IMR-90 (cell line): Measurements from ENCODE around the gene POMGNT1. TPM values are rescaled to one million over a fixed set of nuclear protein-coding genes. Genes with fewer than 3 reads are reported as not detected.
A peak's percentile ranks its signal among the peaks of the same experiment; 100 is the strongest.

Experiments used
- ATAC-seq: fragments of 200-7000 bp; cut with Tn5 transposase; 2 replicates; pipeline ENCODE4 v1.9.1; 2020; ENCODE audit warnings: low read depth, mild to moderate bottlenecking, moderate library complexity
- BruUV-seq: library from RNA; stranded (reverse); fragments of 400-500 nt; replicated peaks from 2 replicates; lab custom pipeline; 2021; lab: Mats Ljungman, UMichigan
- CTCF ChIA-PET: fragments of 300-600 bp; formaldehyde crosslinking; extraction: SDS; loops from one replicate; lab custom pipeline; 2021; ENCODE audit warnings: antibody characterized with exemption; lab: Yijun Ruan, JAX
- POLR2A ChIA-PET: fragments of 300-600 bp; sonication (Branson Sonifier 250); formaldehyde crosslinking; loops from one replicate; lab custom pipeline; 2022; ENCODE audit warnings: antibody characterized with exemption; ENCODE audit not compliant: unreplicated experiment; lab: Charles Lee
- DNase-seq: peaks from one replicate; pipeline ENCODE4 v3.0.0; 2013
- H2AFZ ChIP-seq: replicated peaks from 2 replicates; pipeline ENCODE3; 2013; ENCODE audit warnings: low read length, mild to moderate bottlenecking; ENCODE audit not compliant: poor library complexity
- H2AK5ac ChIP-seq: 2 replicates; pipeline ENCODE4 v1.6.1; 2013; ENCODE audit warnings: low read depth, low read length, inconsistent platforms
- H2AK9ac ChIP-seq: replicated peaks from 2 replicates; pipeline ENCODE3; 2013; ENCODE audit warnings: mild to moderate bottlenecking, low read depth, low read length, moderate library complexity; ENCODE audit not compliant: poor library complexity
- H2BK120ac ChIP-seq: 2 replicates; pipeline ENCODE4 v1.6.1; 2013; ENCODE audit warnings: low read depth, low read length, inconsistent platforms
- H2BK15ac ChIP-seq: 3 replicates; pipeline ENCODE4 v1.6.1; 2013; ENCODE audit warnings: low read depth, low read length, inconsistent platforms
- H2BK20ac ChIP-seq: 2 replicates; pipeline ENCODE4 v1.6.1; 2013; ENCODE audit warnings: low read depth, mild to moderate bottlenecking, inconsistent platforms, low read length, moderate library complexity
- H2BK5ac ChIP-seq: 2 replicates; pipeline ENCODE4 v1.6.1; 2013; ENCODE audit warnings: mild to moderate bottlenecking, low read depth, low read length, inconsistent platforms; ENCODE audit not compliant: poor library complexity, severe bottlenecking
- H3K14ac ChIP-seq: replicated peaks from 2 replicates; pipeline ENCODE4 v1.6.1; 2013; ENCODE audit warnings: low read depth, low read length, inconsistent platforms
- H3K18ac ChIP-seq: 2 replicates; pipeline ENCODE4 v1.6.1; 2013; ENCODE audit warnings: low read depth, low read length, control low read depth
- H3K23ac ChIP-seq: 2 replicates; pipeline ENCODE4 v1.6.1; 2013; ENCODE audit warnings: low read depth, low read length, inconsistent platforms
- H3K27ac ChIP-seq: 2 replicates; pipeline ENCODE4 v1.5.1; 2013; ENCODE audit warnings: mild to moderate bottlenecking, control low read depth, low read length; ENCODE audit not compliant: insufficient read depth
- H3K27me3 ChIP-seq: 2 replicates; pipeline ENCODE4 v1.6.1; 2013; ENCODE audit warnings: low read length; ENCODE audit not compliant: control insufficient read depth, insufficient read depth
- H3K36me3 ChIP-seq: 2 replicates; pipeline ENCODE4 v1.6.1; 2013; ENCODE audit warnings: low read length, mixed read lengths; ENCODE audit not compliant: control insufficient read depth, insufficient read depth
- H3K4ac ChIP-seq: 2 replicates; pipeline ENCODE4 v1.6.1; 2013; ENCODE audit warnings: low read depth, low read length, inconsistent platforms
- H3K4me1 ChIP-seq: 2 replicates; pipeline ENCODE4 v1.6.1; 2013; ENCODE audit warnings: low read length, mixed read lengths; ENCODE audit not compliant: control insufficient read depth, insufficient read depth
- H3K4me2 ChIP-seq: 2 replicates; pipeline ENCODE4 v1.6.1; 2013; ENCODE audit warnings: low read depth, mild to moderate bottlenecking, control low read depth, low read length, moderate library complexity
- H3K4me3 ChIP-seq: 2 replicates; pipeline ENCODE4 v1.5.1; 2013; ENCODE audit warnings: low read depth, mild to moderate bottlenecking, control low read depth, low read length, moderate library complexity; ENCODE audit not compliant: insufficient read depth
- H3K56ac ChIP-seq: 2 replicates; pipeline ENCODE4 v1.6.1; 2013; ENCODE audit warnings: low read length, inconsistent platforms; ENCODE audit not compliant: insufficient read depth; ENCODE audit errors: extremely low read depth
- H3K79me1 ChIP-seq, 2 experiments: 2 replicates each; pipeline ENCODE4 v1.6.1; 2013; ENCODE audit warnings: low read length in 2 of 2, inconsistent platforms in 1 of 2, low read depth in 1 of 2
- H3K9ac ChIP-seq: 2 replicates; pipeline ENCODE4 v1.6.1; 2013; ENCODE audit warnings: low read depth, low read length, control low read depth
- H3K9me1 ChIP-seq: 2 replicates; pipeline ENCODE4 v1.6.1; 2013; ENCODE audit warnings: low read length, inconsistent platforms; ENCODE audit not compliant: insufficient read depth
- H3K9me3 ChIP-seq: 2 replicates; pipeline ENCODE4 v1.6.1; 2013; ENCODE audit warnings: low read length; ENCODE audit not compliant: control insufficient read depth, insufficient read depth
- H4K20me1 ChIP-seq: 2 replicates; pipeline ENCODE4 v1.6.1; 2013; ENCODE audit warnings: low read length, inconsistent platforms; ENCODE audit not compliant: insufficient read depth
- H4K5ac ChIP-seq: 2 replicates; pipeline ENCODE4 v1.6.1; 2013; ENCODE audit warnings: mild to moderate bottlenecking, low read depth, low read length, control low read depth
- H4K8ac ChIP-seq, 2 experiments: 2 replicates each; pipeline ENCODE4 v1.6.1; 2013; ENCODE audit warnings: low read depth in 2 of 2, low read length in 2 of 2, control low read depth in 1 of 2, inconsistent platforms in 1 of 2
- H4K91ac ChIP-seq: 2 replicates; pipeline ENCODE4 v1.6.1; 2013; ENCODE audit warnings: low read depth, low read length, inconsistent platforms; ENCODE audit not compliant: insufficient read depth
- POLR2A ChIP-seq: IDR thresholded peaks from 2 replicates; pipeline ENCODE4 v1.6.1; 2012; ENCODE audit warnings: mild to moderate bottlenecking, low read depth, low read length
- RFX5 ChIP-seq: IDR thresholded peaks from 2 replicates; pipeline ENCODE4 v1.8.0; 2012; ENCODE audit warnings: low read depth, mild to moderate bottlenecking, low read length, moderate library complexity
- WGBS, 2 experiments: methylation state at CpG; one replicate each; pipeline versions ENCODE4 v1.1.5 to v1.1.7; 2013; ENCODE audit warnings: missing lambda C conversion rate in 2 of 2; ENCODE audit not compliant: insufficient read length in 1 of 2; ENCODE audit errors: extremely low coverage in 2 of 2; 5-methylcytosine and 5-hydroxymethylcytosine counted together
- dilution Hi-C: fragments of 300-500 bp; cut with HindIII; formaldehyde crosslinking; loops from one replicate; pipeline ENCODE4 v1.14.3; 2018; ENCODE audit warnings: low sequenced_read_pairs; ENCODE audit not compliant: unreplicated experiment
- in situ Hi-C: fragments of 300-500 bp; cut with MboI; formaldehyde crosslinking; loops from 3 replicates; pipeline ENCODE4 v1.14.3; 2019; ENCODE audit warnings: low sequenced_read_pairs, inconsistent platforms, mixed read lengths
- intact Hi-C: fragments of 100-400 bp; cut with micrococcal nuclease; formaldehyde crosslinking; loops from 2 replicates; pipeline ENCODE4 v1.10.0; 2022
- polyA plus RNA-seq, 3 experiments: library from polyadenylated mRNA; depleted of rRNA; stranded (reverse); fragments of >200 nt; gene quantifications; 2 replicates each; pipeline ENCODE4 v1.2.3, GENCODE V29; 2012; ENCODE audit warnings: low replicate concordance in 1 of 3
- total RNA-seq: library from RNA; depleted of rRNA; stranded (reverse); fragments of >200 nt; gene quantifications from 2 replicates; pipeline ENCODE4 v1.2.3, GENCODE V29; 2012

POMGNT1 gene
- total and polyA plus RNA-seq, 2 of the 4 experiments (the other 2 are of a cell fraction) = 54.8 to 65.3 TPM

- WGBS, 2 experiments = 86% methylated on average over 2 of the region's 10 CpGs; no CpG with 5 or more reads in 1 of the 2 experiments
- intact Hi-C loops (no loop called here), dilution Hi-C loops (loop anchor here (25.0 kb wide), 1 partner anchor 144 kb away; no protein-coding TSS in a partner anchor), in situ Hi-C loops (no loop called here)
- ATAC-seq = no peak
- DNase-seq = peak; percentile 61
- TF ChIP-seq RFX5 (no peak), POLR2A (no peak)
- H2BK120ac ChIP-seq = peak overlapping the region; percentile 59
- ChIA-PET POLR2A (no interaction called here), CTCF (interaction anchor here (0.6 to 3.5 kb wide), 5 partner anchors 43 to 477 kb away, joined by 3 to 21 read pairs (median 3); no protein-coding TSS in a partner anchor)
- peak overlapping the region in 1 of 2 experiments; percentile 55; a peak in 2 of 4 replicates for H4K8ac ChIP-seq
- H3K56ac ChIP-seq = no peak overlapping the region
- H4K5ac ChIP-seq = no peak overlapping the region; the same call in 1 of the 2 replicates
- no peak overlapping the region for H3K27ac ChIP-seq
- peak overlapping the region; percentile 83 for H2AFZ ChIP-seq
- H2BK20ac ChIP-seq = peak overlapping the region; percentile 57
- H3K27me3 ChIP-seq = no peaks in the 10 kb centered on the region
- no peak overlapping the region for H3K9ac ChIP-seq
- peaks cover 16% of the 10 kb centered on the region for H3K4me1 ChIP-seq
- peak overlapping the region; percentile 83 for H2AK9ac ChIP-seq
- H3K4me3 ChIP-seq = no peak overlapping the region
- no peaks in the 10 kb centered on the region for H3K9me3 ChIP-seq
- peak overlapping the region; percentile 7; the same call in 1 of the 2 replicates for H3K14ac ChIP-seq
- peak overlapping the region; percentile 64; the same call in 1 of the 2 replicates for H3K23ac ChIP-seq
- no peaks in the 10 kb centered on the region for H3K36me3 ChIP-seq
- BruUV-seq = no TSS peak
- peak overlapping the region; percentile 76 for H3K4ac ChIP-seq
- H3K79me1 ChIP-seq = no peaks in the 10 kb centered on the region
- peak overlapping the region; percentile 69; the same call in 2 of the 3 replicates for H2BK15ac ChIP-seq
- H4K91ac ChIP-seq = peak overlapping the region; percentile 32
- peak overlapping the region; percentile 86 for H2AK5ac ChIP-seq
- H3K4me2 ChIP-seq = no peak overlapping the region
- 0 out of 2 replicates have a peak overlapping the region, but pooled peaks have one; percentile 38 for H3K18ac ChIP-seq
- H3K9me1 ChIP-seq = peaks cover 16% of the 10 kb centered on the region
- no peak overlapping the region for H2BK5ac ChIP-seq
- no peaks in the 10 kb centered on the region for H4K20me1 ChIP-seq
Measured at GRCh38 chr1:46181343-46182260, 16.6 kb downstream of the POMGNT1 start.
